Brain microvascular endothelial cell (primary cell): ENCODE data around the gene VWF.

Experiments
- DNase-seq: peaks from one replicate; pipeline ENCODE4 v3.0.0-alpha.2; 2020
- H3K27ac ChIP-seq: fragments of 250-450 bp; sonication (Bioruptor Pico); 2 replicates; pipeline ENCODE4 v1.5.1; 2020; ENCODE audit warnings: mild to moderate bottlenecking, moderate library complexity
- H3K27me3 ChIP-seq: fragments of 250-450 bp; sonication (Bioruptor Pico); replicated peaks from 2 replicates; pipeline ENCODE4 v1.5.1; 2020; ENCODE audit warnings: mild to moderate bottlenecking
- H3K36me3 ChIP-seq: fragments of 250-450 bp; sonication (Bioruptor Pico); replicated peaks from 2 replicates; pipeline ENCODE4 v1.5.1; 2020; ENCODE audit warnings: mild to moderate bottlenecking
- H3K4me3 ChIP-seq: 2 replicates; pipeline ENCODE4 v1.5.1; 2011; ENCODE audit warnings: low read depth, mild to moderate bottlenecking, control low read depth, low read length, moderate library complexity
- CTCF ChIP-seq: IDR thresholded peaks from 2 replicates; pipeline ENCODE4 v1.5.1; 2011; ENCODE audit warnings: low read depth, mild to moderate bottlenecking, moderate library complexity, low read length, control low read depth, inconsistent platforms; ENCODE audit errors: missing control alignments
- in situ Hi-C: cut with HindIII; loops from 2 replicates; pipeline ENCODE4 v1.10.0; 2017; ENCODE audit warnings: low sequenced_read_pairs, low pct_ligation_motif_present

VWF gene

GRCh38 chr12:6041891-6042290, 82.6 kb downstream of the VWF start:
- Histone ChIP-seq H3K27ac (no peak overlapping the region), H3K27me3 (no peaks in the 10 kb centered on the region), H3K36me3 (no peaks in the 10 kb centered on the region), H3K4me3 (no peak overlapping the region)
- in situ Hi-C loops, result no loop called here
- no peak for DNase-seq
- no peak for TF ChIP-seq CTCF

GRCh38 chr12:6040815-6041214, 83.7 kb downstream of the VWF start:
- in situ Hi-C loops, result no loop called here

GRCh38 chr12:6039894-6040601, 84.4 kb downstream of the VWF start:
- H3K36me3 ChIP-seq, result no peaks in the 10 kb centered on the region
- no peaks in the 10 kb centered on the region for H3K27me3 ChIP-seq
- H3K4me3 ChIP-seq, result no peak overlapping the region
- DNase-seq, result peak; percentile 59
- H3K27ac ChIP-seq, result no peak overlapping the region
- TF ChIP-seq CTCF, result peak; percentile 89
- in situ Hi-C loops, result no loop called here

More at GRCh38 chr12:6040815-6041214, 83.7 kb downstream of the VWF start:
- no peaks in the 10 kb centered on the region for H3K36me3 ChIP-seq
- H3K27ac ChIP-seq, result no peak overlapping the region
- no peak overlapping the region for H3K4me3 ChIP-seq
- DNase-seq, result no peak
- no peak for TF ChIP-seq CTCF
- no peaks in the 10 kb centered on the region for H3K27me3 ChIP-seq

- in situ Hi-C loops, result no loop called here
- DNase-seq, result peak; percentile 78
- H3K36me3 ChIP-seq, result no peaks in the 10 kb centered on the region
- TF ChIP-seq CTCF, result peak; percentile 94
- H3K27me3 ChIP-seq, result no peaks in the 10 kb centered on the region
- H3K4me3 ChIP-seq, result no peak overlapping the region
- no peak overlapping the region for H3K27ac ChIP-seq
Measured at GRCh38 chr12:6038160-6038559, 86.3 kb downstream of the VWF start.

- no peak for DNase-seq
- no peak overlapping the region for H3K4me3 ChIP-seq
- no peak overlapping the region for H3K27ac ChIP-seq
- no peaks in the 10 kb centered on the region for H3K36me3 ChIP-seq
- H3K27me3 ChIP-seq, result no peaks in the 10 kb centered on the region
- TF ChIP-seq CTCF, result no peak
- in situ Hi-C loops, result no loop called here
Measured at GRCh38 chr12:6037459-6037858, 87.0 kb downstream of the VWF start.

- no peaks in the 10 kb centered on the region for H3K36me3 ChIP-seq
- DNase-seq, result no peak
- no peaks in the 10 kb centered on the region for H3K27me3 ChIP-seq
- H3K4me3 ChIP-seq, result no peak overlapping the region
- in situ Hi-C loops, result no loop called here
- H3K27ac ChIP-seq, result no peak overlapping the region
- no peak for TF ChIP-seq CTCF
Measured at GRCh38 chr12:6036509-6036908, 88.0 kb downstream of the VWF start.
